Measurements from ENCODE around the gene ATP6V1B1. TPM values are rescaled to one million over a fixed set of nuclear protein-coding genes. Genes with fewer than 3 reads are reported as not detected.

The ATP6V1B1 gene
- total and polyA plus RNA-seq, 2 of the 13 experiments (the other 11 are each of a cell fraction or from before 2014, with no cell fraction given): 0.58 to 1.6 TPM

DNA sequence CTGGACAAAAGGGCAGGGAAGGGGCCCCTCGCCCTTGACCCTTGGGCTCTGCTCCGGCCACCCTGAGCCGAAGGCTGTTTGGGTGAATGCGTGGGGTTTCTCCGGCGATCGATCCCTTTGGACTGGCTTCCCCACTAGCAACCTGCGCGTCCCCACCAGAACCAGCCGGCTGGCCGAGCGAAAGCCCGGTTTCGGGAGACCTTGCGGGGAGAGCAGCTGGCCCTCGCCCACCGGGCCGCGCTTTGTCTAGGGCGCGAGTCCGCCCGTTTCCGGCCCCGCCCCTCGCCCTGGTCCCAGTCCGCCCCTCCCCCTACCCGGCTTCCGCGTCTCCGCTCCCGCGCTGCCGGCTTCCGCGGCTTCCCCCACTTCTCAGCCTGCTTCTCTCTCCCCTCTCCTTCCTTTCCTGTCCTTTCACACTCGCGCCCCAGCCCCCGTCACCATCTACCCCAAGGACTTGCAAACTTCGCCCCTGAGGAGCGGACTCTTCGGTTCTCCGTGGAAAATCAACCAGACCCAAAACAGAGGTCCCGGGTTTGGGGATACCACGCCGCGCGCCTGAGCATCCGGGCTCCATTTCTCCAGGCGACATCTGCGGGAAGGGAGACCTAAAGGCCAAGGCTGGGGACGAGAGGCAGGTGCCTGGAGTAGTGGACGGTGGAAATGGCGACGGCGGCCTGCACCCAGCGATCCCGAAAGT lies 48.0 kb upstream of the ATP6V1B1 start (continued):
- no peak for TF ChIP-seq XBP1 (CRISPR knock-in tag; IDR thresholded peaks at IDR 0.05)
- TF ChIP-seq, protein P1, sequence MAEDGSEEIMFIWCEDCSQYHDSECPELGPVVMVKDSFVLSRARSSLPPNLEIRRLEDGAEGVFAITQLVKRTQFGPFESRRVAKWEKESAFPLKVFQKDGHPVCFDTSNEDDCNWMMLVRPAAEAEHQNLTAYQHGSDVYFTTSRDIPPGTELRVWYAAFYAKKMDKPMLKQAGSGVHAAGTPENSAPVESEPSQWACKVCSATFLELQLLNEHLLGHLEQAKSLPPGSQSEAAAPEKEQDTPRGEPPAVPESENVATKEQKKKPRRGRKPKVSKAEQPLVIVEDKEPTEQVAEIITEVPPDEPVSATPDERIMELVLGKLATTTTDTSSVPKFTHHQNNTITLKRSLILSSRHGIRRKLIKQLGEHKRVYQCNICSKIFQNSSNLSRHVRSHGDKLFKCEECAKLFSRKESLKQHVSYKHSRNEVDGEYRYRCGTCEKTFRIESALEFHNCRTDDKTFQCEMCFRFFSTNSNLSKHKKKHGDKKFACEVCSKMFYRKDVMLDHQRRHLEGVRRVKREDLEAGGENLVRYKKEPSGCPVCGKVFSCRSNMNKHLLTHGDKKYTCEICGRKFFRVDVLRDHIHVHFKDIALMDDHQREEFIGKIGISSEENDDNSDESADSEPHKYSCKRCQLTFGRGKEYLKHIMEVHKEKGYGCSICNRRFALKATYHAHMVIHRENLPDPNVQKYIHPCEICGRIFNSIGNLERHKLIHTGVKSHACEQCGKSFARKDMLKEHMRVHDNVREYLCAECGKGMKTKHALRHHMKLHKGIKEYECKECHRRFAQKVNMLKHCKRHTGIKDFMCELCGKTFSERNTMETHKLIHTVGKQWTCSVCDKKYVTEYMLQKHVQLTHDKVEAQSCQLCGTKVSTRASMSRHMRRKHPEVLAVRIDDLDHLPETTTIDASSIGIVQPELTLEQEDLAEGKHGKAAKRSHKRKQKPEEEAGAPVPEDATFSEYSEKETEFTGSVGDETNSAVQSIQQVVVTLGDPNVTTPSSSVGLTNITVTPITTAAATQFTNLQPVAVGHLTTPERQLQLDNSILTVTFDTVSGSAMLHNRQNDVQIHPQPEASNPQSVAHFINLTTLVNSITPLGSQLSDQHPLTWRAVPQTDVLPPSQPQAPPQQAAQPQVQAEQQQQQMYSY (CRISPR knock-in tag; IDR thresholded peaks at IDR 0.05): no peak
- no peak for TF ChIP-seq SP140L (CRISPR knock-in tag; IDR thresholded peaks at IDR 0.05; ENCODE audit: borderline replicate concordance)
- TF ChIP-seq HOXA9 (CRISPR knock-in tag; IDR thresholded peaks at IDR 0.05; ENCODE audit: borderline replicate concordance): no peak
- peak; percentile 93 for TF ChIP-seq GABPB1 (CRISPR knock-in tag; IDR thresholded peaks at IDR 0.05)
- no peak for TF ChIP-seq MAZ (IDR thresholded peaks at IDR 0.05; ENCODE audit: borderline replicate concordance, low read depth, low read length)
- TF ChIP-seq MAZ (CRISPR knock-in tag; IDR thresholded peaks at IDR 0.05; ENCODE audit: low read depth): peak; percentile 46; the same call in 1 of the 2 replicates
- TF ChIP-seq SP4 (CRISPR knock-in tag; IDR thresholded peaks at IDR 0.05): no peak
- no peak for TF ChIP-seq ZNF3 (CRISPR knock-in tag; IDR thresholded peaks at IDR 0.05)
- TF ChIP-seq ZBTB7B (CRISPR knock-in tag; IDR thresholded peaks at IDR 0.05): peak; percentile 62; the same call in 1 of the 2 replicates
- TF ChIP-seq, protein P2, sequence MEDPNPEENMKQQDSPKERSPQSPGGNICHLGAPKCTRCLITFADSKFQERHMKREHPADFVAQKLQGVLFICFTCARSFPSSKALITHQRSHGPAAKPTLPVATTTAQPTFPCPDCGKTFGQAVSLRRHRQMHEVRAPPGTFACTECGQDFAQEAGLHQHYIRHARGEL (CRISPR knock-in tag; IDR thresholded peaks at IDR 0.05): no peak
- no peak for TF ChIP-seq PRDM4 (CRISPR knock-in tag; IDR thresholded peaks at IDR 0.05; ENCODE audit: borderline replicate concordance)
- TF ChIP-seq CCDC6 (CRISPR knock-in tag; IDR thresholded peaks at IDR 0.05): peak; percentile 51; the same call in 1 of the 2 replicates
- TF ChIP-seq MAX (IDR thresholded peaks at IDR 0.05): peak; percentile 81
- TF ChIP-seq PAF1 (CRISPR knock-in tag; IDR thresholded peaks at IDR 0.05): no peak
- no peak for TF ChIP-seq RCOR2 (CRISPR knock-in tag; IDR thresholded peaks at IDR 0.05)
- TF ChIP-seq HNRNPLL (IDR thresholded peaks at IDR 0.05; ENCODE audit: low read depth, low read length, poor library complexity, severe bottlenecking): no peak
- TF ChIP-seq TEAD3 (CRISPR knock-in tag; optimal IDR thresholded peaks at IDR 0.05; ENCODE audit: borderline replicate concordance): no peak
- TF ChIP-seq, protein P3, sequence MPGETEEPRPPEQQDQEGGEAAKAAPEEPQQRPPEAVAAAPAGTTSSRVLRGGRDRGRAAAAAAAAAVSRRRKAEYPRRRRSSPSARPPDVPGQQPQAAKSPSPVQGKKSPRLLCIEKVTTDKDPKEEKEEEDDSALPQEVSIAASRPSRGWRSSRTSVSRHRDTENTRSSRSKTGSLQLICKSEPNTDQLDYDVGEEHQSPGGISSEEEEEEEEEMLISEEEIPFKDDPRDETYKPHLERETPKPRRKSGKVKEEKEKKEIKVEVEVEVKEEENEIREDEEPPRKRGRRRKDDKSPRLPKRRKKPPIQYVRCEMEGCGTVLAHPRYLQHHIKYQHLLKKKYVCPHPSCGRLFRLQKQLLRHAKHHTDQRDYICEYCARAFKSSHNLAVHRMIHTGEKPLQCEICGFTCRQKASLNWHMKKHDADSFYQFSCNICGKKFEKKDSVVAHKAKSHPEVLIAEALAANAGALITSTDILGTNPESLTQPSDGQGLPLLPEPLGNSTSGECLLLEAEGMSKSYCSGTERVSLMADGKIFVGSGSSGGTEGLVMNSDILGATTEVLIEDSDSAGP (CRISPR knock-in tag; IDR thresholded peaks at IDR 0.05; ENCODE audit: borderline replicate concordance): peak; percentile 36; the same call in 1 of the 2 replicates
- no peak for TF ChIP-seq ZNF776 (CRISPR knock-in tag; IDR thresholded peaks at IDR 0.05)
- peak; percentile 24; the same call in 1 of the 2 replicates for TF ChIP-seq KAT8 (CRISPR knock-in tag; IDR thresholded peaks at IDR 0.05)
- no peak for TF ChIP-seq ZEB1 (IDR thresholded peaks at IDR 0.05; ENCODE audit: insufficient replicate concordance, low read depth)
- no peak for TF ChIP-seq ZNF550 (CRISPR knock-in tag; IDR thresholded peaks at IDR 0.05; ENCODE audit: borderline replicate concordance)

All from HepG2 (cell line).